Gastrocnemius medialis (tissue), 4 donors: ENCODE data around the gene CCPG1. TPM values are rescaled to one million over a fixed set of nuclear protein-coding genes. Genes with fewer than 3 reads are reported as not detected.

Experiments used
- ATAC-seq, 2 donors: fragments of 150-250 bp; one replicate each; pipeline ENCODE4 v1.9.1; 2016
- DNase-seq, 2 donors: peaks; one replicate each; pipeline ENCODE4 v3.0.0-alpha.2; 2019
- H3K27ac ChIP-seq, 4 donors: fragments of 200-600 bp; sonication (generic); 1 replicate in 1 of 4; 2 replicates in 3 of 4; pipeline ENCODE4 v1.5.1; 2016 to 2018; ENCODE audit warnings: mild to moderate bottlenecking in 2 of 4, moderate library complexity in 1 of 4
- H3K27me3 ChIP-seq, 3 donors: fragments of 200-600 bp; sonication (generic) in 2 of 3; 1 replicate in 1 of 3; 2 replicates in 2 of 3; pipeline versions ENCODE4 v1.5.1 to v1.6.0; 2016 to 2019; ENCODE audit warnings: mild to moderate bottlenecking in 1 of 3, moderate library complexity in 1 of 3
- H3K36me3 ChIP-seq, 2 donors: fragments of 200-600 bp; sonication (generic) in 1 of 2; one replicate each; pipeline ENCODE4 v1.5.1; 2017 to 2018
- H3K4me1 ChIP-seq, 2 donors: fragments of 200-600 bp; sonication (generic) in 1 of 2; one replicate each; pipeline ENCODE4 v1.5.1; 2016 to 2017; ENCODE audit warnings: mild to moderate bottlenecking in 2 of 2
- H3K4me3 ChIP-seq, 4 donors: fragments of 200-600 bp; sonication (generic) in 3 of 4; 1 replicate in 1 of 4; 2 replicates in 3 of 4; pipeline ENCODE4 v1.5.1; 2016 to 2019; ENCODE audit warnings: mild to moderate bottlenecking in 2 of 4
- H3K9me3 ChIP-seq, 3 donors: fragments of 200-600 bp; sonication (generic) in 2 of 3; 1 replicate in 1 of 3; 2 replicates in 2 of 3; pipeline ENCODE4 v1.5.1; 2016 to 2019
- POLR2A ChIP-seq, 2 donors: fragments of 450-650 bp; IDR thresholded peaks; one replicate each; pipeline ENCODE4 v1.6.1; 2017; ENCODE audit warnings: antibody characterized with exemption in 2 of 2, mild to moderate bottlenecking in 2 of 2, moderate library complexity in 2 of 2
- in situ Hi-C, 4 donors: fragments of 200-750 bp; cut with MboI; loops; one replicate each; pipeline versions ENCODE4 v1.15.0 to v1.8.0; 2017; ENCODE audit warnings: low sequenced_read_pairs in 4 of 4
- intact Hi-C: fragments of 100-400 bp; cut with DNase I; formaldehyde crosslinking; loops from one replicate; pipeline ENCODE4 v1.15.1; 2023; ENCODE audit warnings: low total_unique reads
- total RNA-seq, 4 donors: library from RNA; depleted of rRNA; stranded (reverse); fragments of >200 nt; gene quantifications; one replicate each; pipeline versions ENCODE4 v1.1.0 to v1.2.3, GENCODE V29; 2016
- TF ChIP-seq, protein P1 (sequence below), 5 experiments: fragments of 450-650 bp in 3 of 5; fragments of 200-600 bp in 2 of 5; sonication (generic) in 2 of 5; IDR thresholded peaks in 4 of 5; conservative IDR thresholded peaks in 1 of 5; 1 replicate in 4 of 5; 2 replicates in 1 of 5; pipeline ENCODE4 v1.5.1; 2016 to 2019; ENCODE audit warnings: antibody characterized with exemption in 5 of 5, mild to moderate bottlenecking in 3 of 5, moderate library complexity in 3 of 5

Gene CCPG1
- total RNA-seq, 4 donors from 2014 or later: 61.6 to 142 (median 103) TPM

DNA sequence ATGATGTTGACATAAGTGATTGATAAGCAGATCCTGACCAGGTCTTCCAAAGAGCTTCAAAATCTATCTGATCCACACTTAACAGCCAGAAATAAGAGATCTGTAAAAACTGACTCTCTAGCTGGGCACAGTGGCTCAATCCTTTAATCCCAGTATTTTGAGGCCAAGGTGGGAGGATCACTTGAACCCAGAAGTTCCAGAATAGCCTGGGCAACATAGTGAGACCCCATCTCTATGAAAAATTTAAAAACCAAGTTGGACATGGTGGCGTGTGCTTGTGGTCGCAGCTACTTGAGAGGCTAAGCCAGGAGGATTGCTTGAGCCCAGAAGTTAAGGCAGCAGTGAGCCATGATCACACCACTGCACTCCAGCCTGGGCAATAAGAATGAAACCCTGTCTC lies 45.5 kb downstream of the CCPG1 start:
- Histone ChIP-seq H3K9me3 (no peaks in the 10 kb centered on the region), H3K4me3 (no peak overlapping the region), H3K27me3 (no peaks in the 10 kb centered on the region), H3K4me1 (no peaks in the 10 kb centered on the region), H3K36me3 (peaks cover 0 to 59% of the 10 kb centered on the region in 2 donors), H3K27ac (no peak overlapping the region)
- ATAC-seq: no peak
- TF ChIP-seq, protein P1, sequence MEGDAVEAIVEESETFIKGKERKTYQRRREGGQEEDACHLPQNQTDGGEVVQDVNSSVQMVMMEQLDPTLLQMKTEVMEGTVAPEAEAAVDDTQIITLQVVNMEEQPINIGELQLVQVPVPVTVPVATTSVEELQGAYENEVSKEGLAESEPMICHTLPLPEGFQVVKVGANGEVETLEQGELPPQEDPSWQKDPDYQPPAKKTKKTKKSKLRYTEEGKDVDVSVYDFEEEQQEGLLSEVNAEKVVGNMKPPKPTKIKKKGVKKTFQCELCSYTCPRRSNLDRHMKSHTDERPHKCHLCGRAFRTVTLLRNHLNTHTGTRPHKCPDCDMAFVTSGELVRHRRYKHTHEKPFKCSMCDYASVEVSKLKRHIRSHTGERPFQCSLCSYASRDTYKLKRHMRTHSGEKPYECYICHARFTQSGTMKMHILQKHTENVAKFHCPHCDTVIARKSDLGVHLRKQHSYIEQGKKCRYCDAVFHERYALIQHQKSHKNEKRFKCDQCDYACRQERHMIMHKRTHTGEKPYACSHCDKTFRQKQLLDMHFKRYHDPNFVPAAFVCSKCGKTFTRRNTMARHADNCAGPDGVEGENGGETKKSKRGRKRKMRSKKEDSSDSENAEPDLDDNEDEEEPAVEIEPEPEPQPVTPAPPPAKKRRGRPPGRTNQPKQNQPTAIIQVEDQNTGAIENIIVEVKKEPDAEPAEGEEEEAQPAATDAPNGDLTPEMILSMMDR (IDR thresholded peaks at IDR 0.05 in 4 of 5, conservative IDR thresholded peaks at IDR 0.05 in 1 of 5): no peak
- no peak for TF ChIP-seq POLR2A (IDR thresholded peaks at IDR 0.05)
- intact Hi-C loops (no loop called here), in situ Hi-C loops (no loop called here)
- DNase-seq: no peak

DNA sequence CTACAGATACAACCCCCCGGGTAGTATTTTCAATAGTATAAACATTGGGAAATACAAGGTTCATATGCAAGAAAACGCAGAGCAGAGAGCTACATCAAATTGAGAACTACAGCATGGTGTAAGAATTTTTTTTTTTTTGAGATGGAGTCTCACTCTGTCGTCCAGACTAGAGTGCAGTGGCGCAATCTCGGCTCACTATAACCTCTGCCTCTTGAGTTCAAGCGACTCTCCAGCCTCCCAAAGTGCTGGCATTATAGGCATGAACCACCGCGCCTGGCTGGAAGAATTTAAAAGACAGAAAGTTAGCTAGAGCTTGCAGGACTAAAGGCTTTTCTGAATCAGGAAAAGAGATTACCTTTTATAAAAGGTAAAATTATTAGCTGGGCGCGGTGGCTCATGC lies 47.1 kb downstream of the CCPG1 start:
- DNase-seq (no peak), ATAC-seq (no peak)
- Histone ChIP-seq H3K4me3 (no peak overlapping the region), H3K9me3 (no peaks in the 10 kb centered on the region), H3K36me3 (peaks cover 0 to 68% of the 10 kb centered on the region in 2 donors), H3K27me3 (no peaks in the 10 kb centered on the region), H3K27ac (no peak overlapping the region), H3K4me1 (no peaks in the 10 kb centered on the region)
- TF ChIP-seq, protein P1 (IDR thresholded peaks at IDR 0.05 in 4 of 5, conservative IDR thresholded peaks at IDR 0.05 in 1 of 5): no peak
- TF ChIP-seq POLR2A (IDR thresholded peaks at IDR 0.05): no peak
- intact Hi-C loops (no loop called here), in situ Hi-C loops (no loop called here)

DNA sequence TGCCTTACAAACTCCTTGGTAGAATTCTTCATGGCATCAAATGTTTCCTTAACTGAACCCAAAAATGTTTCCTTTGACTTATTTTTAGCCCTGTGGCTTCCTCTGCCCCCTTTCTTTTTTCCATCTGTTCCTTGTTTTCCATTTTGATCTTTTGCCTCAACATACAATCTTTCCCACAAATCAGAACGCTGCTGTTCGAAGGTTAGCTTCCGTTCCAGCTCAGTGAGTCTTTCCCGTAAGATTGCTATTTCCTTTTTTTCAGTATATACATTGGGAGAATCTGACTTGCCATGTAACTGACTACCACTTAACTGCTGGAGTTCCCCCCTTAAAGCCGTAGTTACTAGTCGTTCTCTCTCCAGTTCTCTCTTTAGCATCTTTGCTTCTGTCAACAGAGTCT lies 47.9 kb downstream of the CCPG1 start:
- no peak overlapping the region for H3K4me3 ChIP-seq
- no peaks in the 10 kb centered on the region for H3K4me1 ChIP-seq
- H3K27me3 ChIP-seq: no peaks in the 10 kb centered on the region
- ATAC-seq: no peak
- peaks cover 0 to 68% of the 10 kb centered on the region in 2 donors for H3K36me3 ChIP-seq
- intact Hi-C loops: no loop called here
- in situ Hi-C loops: no loop called here
- TF ChIP-seq POLR2A (IDR thresholded peaks at IDR 0.05): no peak
- TF ChIP-seq, protein P1 (IDR thresholded peaks at IDR 0.05 in 4 of 5, conservative IDR thresholded peaks at IDR 0.05 in 1 of 5): no peak
- no peaks in the 10 kb centered on the region for H3K9me3 ChIP-seq
- DNase-seq: no peak
- no peak overlapping the region for H3K27ac ChIP-seq

DNA sequence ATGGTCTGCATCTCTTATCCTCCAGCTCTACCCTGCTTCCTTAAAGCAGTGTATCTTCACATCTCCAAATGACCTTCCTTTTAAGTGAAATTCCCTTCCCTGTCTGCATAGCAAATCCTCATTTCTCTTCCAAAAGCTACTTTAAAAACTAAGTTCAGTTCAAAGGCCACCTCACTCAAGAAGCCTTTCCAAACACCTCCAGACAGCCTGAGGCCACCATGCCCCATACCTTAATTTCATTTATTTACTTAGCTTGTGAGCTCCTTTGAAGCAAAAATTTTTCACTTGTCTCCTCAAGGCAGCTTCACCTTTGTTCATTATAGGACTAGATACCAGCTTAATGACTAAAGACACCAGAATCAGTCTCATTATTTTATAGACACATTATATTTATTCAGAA lies 49.7 kb downstream of the CCPG1 start:
- intact Hi-C loops: no loop called here
- DNase-seq: no peak
- H3K4me3 ChIP-seq: no peak overlapping the region
- no peaks in the 10 kb centered on the region for H3K4me1 ChIP-seq
- no peak overlapping the region for H3K27ac ChIP-seq
- H3K36me3 ChIP-seq: peaks cover 0 to 60% of the 10 kb centered on the region in 2 donors
- no peak for ATAC-seq
- no peaks in the 10 kb centered on the region for H3K9me3 ChIP-seq
- H3K27me3 ChIP-seq: no peaks in the 10 kb centered on the region
- in situ Hi-C loops: no loop called here
- TF ChIP-seq POLR2A (IDR thresholded peaks at IDR 0.05): no peak
- TF ChIP-seq, protein P1 (IDR thresholded peaks at IDR 0.05 in 4 of 5, conservative IDR thresholded peaks at IDR 0.05 in 1 of 5): no peak

DNA sequence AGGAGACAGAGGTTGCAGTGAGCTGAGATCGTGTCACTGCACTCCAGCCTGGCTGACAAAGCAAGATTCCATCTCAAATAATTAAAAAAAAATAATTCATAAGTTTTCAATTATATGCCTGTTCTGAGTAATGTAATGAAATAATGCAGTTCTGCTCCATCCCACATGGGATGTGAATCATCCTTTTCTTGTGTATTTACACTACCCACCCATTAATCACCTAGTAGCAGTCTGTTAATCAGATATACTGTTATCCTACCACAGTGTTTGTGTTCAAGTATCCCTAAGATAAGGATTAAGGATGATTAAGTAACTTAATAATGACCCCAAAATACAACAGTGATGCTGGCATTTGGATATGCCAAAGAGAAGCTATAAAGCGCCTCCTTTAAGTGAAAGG lies 50.4 kb downstream of the CCPG1 start:
- ATAC-seq (no peak), DNase-seq (no peak)
- Histone ChIP-seq H3K36me3 (peaks cover 0 to 58% of the 10 kb centered on the region in 2 donors), H3K9me3 (no peaks in the 10 kb centered on the region), H3K4me3 (no peak overlapping the region), H3K4me1 (no peaks in the 10 kb centered on the region), H3K27ac (no peak overlapping the region), H3K27me3 (no peaks in the 10 kb centered on the region)
- TF ChIP-seq, protein P1 (IDR thresholded peaks at IDR 0.05 in 4 of 5, conservative IDR thresholded peaks at IDR 0.05 in 1 of 5): no peak
- TF ChIP-seq POLR2A (IDR thresholded peaks at IDR 0.05): no peak
- in situ Hi-C loops (no loop called here), intact Hi-C loops (no loop called here)
